Measurements from ENCODE around the gene SEMA3F.

DNA sequence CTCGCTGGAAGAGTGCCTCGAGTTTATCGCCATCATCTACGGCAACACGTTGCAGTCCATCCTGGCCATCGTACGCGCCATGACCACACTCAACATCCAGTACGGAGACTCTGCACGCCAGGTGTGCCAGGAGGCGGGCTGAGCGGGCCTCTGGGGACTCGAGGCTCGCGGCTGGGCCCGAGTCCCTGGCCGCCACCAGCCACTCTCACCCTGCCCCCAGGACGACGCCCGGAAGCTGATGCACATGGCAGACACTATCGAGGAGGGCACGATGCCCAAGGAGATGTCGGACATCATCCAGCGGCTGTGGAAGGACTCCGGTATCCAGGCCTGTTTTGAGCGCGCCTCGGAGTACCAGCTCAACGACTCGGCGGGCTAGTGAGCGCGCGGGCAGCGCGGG lies 38.2 kb downstream of the SEMA3F start:
- TF ChIP-seq, protein P1, sequence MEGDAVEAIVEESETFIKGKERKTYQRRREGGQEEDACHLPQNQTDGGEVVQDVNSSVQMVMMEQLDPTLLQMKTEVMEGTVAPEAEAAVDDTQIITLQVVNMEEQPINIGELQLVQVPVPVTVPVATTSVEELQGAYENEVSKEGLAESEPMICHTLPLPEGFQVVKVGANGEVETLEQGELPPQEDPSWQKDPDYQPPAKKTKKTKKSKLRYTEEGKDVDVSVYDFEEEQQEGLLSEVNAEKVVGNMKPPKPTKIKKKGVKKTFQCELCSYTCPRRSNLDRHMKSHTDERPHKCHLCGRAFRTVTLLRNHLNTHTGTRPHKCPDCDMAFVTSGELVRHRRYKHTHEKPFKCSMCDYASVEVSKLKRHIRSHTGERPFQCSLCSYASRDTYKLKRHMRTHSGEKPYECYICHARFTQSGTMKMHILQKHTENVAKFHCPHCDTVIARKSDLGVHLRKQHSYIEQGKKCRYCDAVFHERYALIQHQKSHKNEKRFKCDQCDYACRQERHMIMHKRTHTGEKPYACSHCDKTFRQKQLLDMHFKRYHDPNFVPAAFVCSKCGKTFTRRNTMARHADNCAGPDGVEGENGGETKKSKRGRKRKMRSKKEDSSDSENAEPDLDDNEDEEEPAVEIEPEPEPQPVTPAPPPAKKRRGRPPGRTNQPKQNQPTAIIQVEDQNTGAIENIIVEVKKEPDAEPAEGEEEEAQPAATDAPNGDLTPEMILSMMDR (IDR thresholded peaks at IDR 0.05; ENCODE audit: low read depth, low read length, missing input control) = no peak
- TF ChIP-seq, protein P2, sequence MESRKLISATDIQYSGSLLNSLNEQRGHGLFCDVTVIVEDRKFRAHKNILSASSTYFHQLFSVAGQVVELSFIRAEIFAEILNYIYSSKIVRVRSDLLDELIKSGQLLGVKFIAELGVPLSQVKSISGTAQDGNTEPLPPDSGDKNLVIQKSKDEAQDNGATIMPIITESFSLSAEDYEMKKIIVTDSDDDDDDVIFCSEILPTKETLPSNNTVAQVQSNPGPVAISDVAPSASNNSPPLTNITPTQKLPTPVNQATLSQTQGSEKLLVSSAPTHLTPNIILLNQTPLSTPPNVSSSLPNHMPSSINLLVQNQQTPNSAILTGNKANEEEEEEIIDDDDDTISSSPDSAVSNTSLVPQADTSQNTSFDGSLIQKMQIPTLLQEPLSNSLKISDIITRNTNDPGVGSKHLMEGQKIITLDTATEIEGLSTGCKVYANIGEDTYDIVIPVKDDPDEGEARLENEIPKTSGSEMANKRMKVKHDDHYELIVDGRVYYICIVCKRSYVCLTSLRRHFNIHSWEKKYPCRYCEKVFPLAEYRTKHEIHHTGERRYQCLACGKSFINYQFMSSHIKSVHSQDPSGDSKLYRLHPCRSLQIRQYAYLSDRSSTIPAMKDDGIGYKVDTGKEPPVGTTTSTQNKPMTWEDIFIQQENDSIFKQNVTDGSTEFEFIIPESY (IDR thresholded peaks at IDR 0.05) = no peak
- TF ChIP-seq FOXA1 (IDR thresholded peaks at IDR 0.05) (no peak), SP1 (IDR thresholded peaks at IDR 0.05) (no peak), JUND (IDR thresholded peaks at IDR 0.05) (no peak), GABPA (IDR thresholded peaks at IDR 0.05 in 1 of 2, conservative IDR thresholded peaks at IDR 0.05 in 1 of 2) (no peak)

Data from liver (tissue), 3 donors.